OCI-LY7 (cell line): ENCODE measurements around the gene DMRTC1.
"Not testable (repeated sequence)": the region's sequence is repeated elsewhere in the genome, so short reads cannot be mapped to it uniquely, and the experiment has no call there.

Experiments
- CTCF ChIP-seq: fragments of 200-600 bp; sonication (generic); conservative IDR thresholded peaks from 2 replicates; pipeline ENCODE4 v1.5.1; 2014; ENCODE audit warnings: mild to moderate bottlenecking, antibody characterized with exemption, low read length, moderate library complexity, mixed read lengths
- EZH2phosphoT487 ChIP-seq: fragments of 200-600 bp; sonication (generic); IDR thresholded peaks from 2 replicates; pipeline ENCODE4 v1.6.1; 2018; ENCODE audit warnings: low read depth, borderline replicate concordance, mild to moderate bottlenecking, mixed run types, antibody characterized with exemption, low read length, moderate library complexity, mixed read lengths

- not testable (repeated sequence) for TF ChIP-seq CTCF, EZH2phosphoT487
These were observed 11.4 kb downstream of the DMRTC1 start for GRCh38 chrX:72932283-72932682.
